HG03565 (cell line): ENCODE data around the gene CUZD1.

Source experiments
- ATAC-seq: cut with Tn5 transposase; IDR thresholded peaks from one replicate; pipeline ENCODE4 v1.9.1; 2021; ENCODE audit warnings: mild to moderate bottlenecking, moderate library complexity; ENCODE audit not compliant: unreplicated experiment

CUZD1 gene

GRCh38 chr10:122822973-122823690 is 22.5 kb downstream of the CUZD1 start:
- ATAC-seq: no peak

GRCh38 chr10:122821808-122822207 is 23.8 kb downstream of the CUZD1 start:
- no peak for ATAC-seq

DNA sequence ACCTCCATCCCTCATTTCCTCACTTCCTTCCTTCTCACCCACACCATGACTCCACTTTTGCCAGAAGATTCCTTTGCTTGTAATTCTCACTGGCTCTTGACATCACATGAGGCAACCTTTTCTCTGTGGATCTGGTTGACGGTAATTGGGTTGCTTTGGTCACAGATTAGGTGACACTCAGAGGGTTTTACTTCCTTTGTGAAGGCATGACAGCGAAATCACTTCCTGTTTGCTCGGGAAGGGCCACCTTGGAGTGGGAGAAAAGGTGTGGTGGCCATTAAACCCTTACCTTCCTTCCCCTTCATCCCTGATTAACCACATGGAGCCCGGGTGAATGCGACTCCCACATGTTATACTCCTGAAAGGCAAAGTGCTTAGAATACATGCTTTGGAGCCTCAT is 30.2 kb downstream of the CUZD1 start:
- no peak for ATAC-seq

DNA sequence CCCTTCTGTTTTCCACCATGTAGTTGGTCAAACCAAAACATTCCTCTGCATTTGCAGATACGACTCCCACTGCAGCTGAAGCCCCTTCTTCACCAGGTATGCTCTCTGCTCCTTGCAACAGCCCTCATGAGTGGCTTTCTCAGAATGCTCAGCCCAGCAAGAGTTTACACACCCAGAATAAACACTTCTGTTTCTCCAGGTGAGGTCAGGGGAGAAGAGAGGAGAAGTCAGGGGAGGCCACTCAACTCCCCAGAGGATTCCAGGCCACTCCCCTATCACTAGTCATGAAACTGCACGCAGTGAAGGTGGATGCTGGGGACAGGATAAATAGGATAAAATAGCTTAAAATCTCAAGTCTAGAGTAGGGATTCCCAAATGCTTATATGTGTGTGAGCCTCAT is 31.2 kb downstream of the CUZD1 start:
- ATAC-seq: no peak

DNA sequence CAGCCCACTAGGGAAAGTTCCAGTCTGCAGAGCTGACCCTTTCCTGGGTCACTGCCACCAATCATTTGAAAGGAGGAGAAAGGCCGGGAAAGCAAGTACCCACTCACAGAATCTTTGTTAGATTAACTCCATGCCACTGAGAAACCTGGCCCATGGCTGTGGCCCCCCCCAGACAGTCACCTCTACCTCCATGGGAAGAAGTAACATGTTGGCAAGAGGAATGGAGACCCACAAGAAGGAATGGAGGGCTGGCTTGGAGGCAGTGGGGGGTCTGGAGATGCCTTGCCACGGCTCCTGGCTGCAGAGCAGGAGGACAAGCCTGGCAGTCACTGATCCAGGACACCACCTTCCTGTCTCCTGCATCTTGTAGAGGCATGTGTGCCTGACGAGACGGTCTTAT is 32.9 kb downstream of the CUZD1 start:
- no peak for ATAC-seq

GRCh38 chr10:122802282-122802681 is 43.4 kb downstream of the CUZD1 start:
- no peak for ATAC-seq

DNA sequence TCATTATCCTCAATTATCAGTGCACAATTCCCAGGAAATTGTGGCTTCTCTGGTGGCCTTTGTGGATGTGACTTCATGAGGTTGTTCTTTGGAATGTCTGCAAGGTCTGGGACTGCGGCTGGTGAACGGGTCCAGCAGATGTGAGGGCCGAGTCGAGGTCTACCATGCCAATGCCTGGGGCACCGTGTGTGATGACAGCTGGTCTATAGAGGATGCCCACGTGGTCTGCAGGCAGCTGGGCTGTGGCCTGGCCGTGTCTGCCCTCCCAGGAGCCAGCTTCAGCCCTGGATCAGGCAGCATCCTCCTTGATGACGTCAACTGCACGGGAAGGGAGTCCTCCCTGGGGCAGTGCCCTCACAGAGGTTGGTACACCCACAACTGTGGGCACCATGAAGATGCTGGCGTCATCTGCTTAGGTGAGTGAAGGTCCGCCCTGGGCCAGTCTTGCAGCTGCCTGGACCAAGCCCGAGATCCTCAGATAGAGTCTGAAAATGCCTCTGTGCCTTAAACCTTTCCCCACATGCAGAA is 46.9 kb downstream of the CUZD1 start:
- no peak for ATAC-seq

DNA sequence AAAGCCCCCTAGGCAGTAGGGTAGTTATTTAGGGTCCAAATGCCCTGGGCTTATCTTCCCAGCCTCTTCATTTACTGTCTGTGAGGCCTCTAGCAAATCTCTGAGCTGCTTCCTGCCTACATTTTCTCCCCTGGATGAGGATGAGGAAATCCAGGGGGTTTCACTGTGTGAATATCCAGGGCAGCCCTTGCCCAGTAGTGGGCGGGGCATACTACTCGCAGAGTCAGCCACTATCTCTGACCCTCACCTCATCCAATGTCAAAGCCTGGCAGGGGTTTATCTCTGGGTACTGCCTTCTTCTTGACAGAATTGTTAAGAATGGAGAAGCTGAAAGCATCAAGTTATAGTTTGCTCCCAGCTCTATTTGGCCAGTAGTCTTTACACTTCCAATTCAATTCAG is 48.9 kb downstream of the CUZD1 start:
- no peak for ATAC-seq

DNA sequence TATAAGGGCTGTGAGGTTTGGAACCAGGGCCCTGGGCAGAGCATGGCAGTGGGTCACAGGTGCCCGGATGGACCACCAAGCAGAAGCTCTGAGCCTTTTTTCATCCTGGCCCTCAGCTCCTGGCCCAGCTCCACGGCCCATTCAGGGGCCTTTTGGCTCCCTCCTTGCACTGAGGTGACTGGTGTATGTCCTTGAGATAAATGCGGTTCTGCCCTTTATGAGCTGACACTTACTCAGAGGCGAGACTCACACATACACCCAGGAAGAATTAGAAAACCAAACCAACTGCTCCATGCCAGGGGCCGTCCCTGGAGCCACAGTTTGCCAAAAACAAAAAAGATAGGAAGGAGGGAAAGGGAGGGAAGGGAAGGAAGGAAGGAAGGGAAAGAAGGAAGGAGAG is 49.7 kb downstream of the CUZD1 start:
- no peak for ATAC-seq

- ATAC-seq: no peak
Measured at GRCh38 chr10:122786269-122786668, 59.4 kb downstream of the CUZD1 start.

DNA sequence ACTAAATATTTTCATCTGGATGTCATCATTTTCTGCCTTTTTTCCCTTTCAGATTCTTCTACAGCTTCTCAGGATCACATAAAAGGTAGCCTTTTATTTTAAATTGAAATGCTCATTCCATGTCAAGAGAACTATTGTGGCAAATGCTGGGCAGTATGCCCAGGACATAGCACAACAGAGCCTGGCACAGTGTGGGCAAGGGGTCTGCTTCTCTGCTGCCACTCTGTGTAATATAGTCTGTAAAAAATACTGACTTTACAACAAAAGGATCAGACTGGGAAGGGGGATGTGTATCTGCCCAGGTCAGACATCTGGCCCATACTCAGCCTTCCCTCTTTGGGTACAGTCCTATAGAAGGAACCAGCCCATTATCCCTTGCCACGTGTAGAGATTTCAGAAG is 62.7 kb downstream of the CUZD1 start:
- no peak for ATAC-seq
